GM21576 (cell line): ENCODE results near the gene CEACAM16.

Experiments
- ATAC-seq: cut with Tn5 transposase; IDR thresholded peaks from one replicate; pipeline ENCODE4 v1.9.1; 2021; ENCODE audit warnings: mild to moderate bottlenecking, moderate library complexity; ENCODE audit not compliant: unreplicated experiment

The CEACAM16 gene

DNA sequence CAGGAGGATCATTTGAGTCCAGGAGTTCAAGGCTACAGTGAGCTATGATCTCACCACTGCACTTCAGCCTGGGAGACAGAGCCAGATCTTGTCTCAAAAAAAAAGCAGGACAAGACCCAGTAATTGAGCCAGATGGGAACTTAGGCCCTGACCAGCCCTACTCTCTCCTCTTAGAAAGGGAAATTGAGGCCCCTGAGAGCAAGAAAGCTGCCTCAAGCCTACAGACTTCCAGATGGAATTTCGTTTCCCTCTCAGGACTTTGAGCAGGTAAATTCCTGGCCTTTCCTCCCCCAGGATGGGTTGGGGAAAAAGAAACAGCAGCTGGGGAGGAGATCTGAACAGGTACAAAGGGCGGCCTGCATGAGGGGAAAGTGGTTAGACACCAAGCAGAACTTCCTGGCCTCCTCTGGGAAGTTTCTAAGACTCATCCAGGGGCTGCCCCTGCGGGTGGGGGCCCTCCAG is 46.0 kb downstream of the CEACAM16 start:
- ATAC-seq: no peak

DNA sequence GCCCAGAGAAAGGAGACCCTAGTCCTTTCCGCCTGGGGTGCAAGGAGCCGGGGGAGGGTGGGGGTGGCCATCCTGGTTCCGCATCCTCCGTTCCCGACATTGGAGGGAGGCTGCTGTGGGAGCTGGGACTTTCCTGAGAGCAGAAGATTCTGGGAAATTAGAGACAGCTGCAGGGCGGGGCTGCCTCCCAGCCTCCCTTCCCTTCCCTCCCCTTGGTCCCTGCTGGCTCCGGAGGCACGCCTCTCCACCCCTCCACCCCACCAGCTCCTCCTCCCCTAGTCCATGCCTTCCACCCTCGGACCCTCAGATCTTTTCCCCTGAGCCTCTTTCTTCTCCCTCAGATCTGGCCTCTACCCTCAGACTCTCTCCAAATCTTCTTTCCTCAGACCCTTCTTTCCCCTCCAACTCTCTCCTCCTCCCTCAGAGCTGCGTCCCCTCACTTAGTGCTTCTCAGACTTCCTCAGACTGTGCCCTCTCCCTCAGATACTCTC is 46.4 kb downstream of the CEACAM16 start:
- ATAC-seq: no peak

DNA sequence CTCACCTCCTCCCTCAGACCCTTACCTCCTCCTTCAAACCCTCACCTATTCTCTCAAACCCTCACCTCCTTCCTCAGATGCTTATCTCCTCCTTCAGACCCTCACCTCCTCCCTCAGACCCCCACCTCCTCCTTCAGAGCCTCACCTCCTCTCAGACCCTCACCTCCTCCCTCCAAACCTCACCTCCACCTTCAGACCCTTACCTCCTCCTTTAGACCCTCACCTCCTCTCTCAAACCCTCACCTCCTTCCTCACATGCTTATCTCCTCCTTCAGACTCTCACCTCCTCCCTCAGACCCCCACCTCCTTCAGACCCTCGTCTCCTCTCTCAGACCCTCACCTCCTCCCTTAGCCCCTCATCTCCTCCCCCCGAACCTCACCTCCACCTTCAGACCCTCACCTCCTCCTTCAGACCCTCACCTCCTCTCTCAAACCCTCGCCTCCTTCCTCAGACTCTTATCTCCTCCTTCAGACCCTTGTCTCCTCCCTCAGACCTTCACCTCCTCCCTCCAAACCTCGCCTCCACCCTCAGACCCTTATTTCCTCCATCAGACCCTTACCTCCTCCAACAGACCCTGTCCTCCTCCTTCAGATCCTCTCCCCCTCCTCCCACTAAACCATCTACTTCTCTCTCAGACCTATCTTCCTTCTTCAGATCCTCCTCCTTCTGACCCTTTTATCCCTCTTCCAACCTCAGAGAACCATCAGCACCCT is 47.1 kb downstream of the CEACAM16 start:
- ATAC-seq: no peak

DNA sequence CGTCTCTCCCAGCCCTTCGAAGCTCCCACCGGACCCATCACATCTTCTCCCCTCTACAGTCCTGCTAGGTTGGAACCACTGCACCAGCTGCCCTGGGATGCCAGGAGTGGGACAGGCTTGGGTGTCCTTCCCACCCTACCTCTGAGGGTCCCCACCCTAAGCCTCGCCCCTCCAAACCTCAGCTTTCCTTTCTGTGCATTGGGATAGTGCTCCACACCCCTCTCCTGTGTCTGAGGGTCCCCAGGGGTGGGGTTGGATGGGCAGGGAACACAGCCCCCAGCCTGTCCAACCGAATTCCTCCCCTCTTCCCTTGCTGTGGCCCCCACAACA is 47.6 kb downstream of the CEACAM16 start:
- no peak for ATAC-seq

DNA sequence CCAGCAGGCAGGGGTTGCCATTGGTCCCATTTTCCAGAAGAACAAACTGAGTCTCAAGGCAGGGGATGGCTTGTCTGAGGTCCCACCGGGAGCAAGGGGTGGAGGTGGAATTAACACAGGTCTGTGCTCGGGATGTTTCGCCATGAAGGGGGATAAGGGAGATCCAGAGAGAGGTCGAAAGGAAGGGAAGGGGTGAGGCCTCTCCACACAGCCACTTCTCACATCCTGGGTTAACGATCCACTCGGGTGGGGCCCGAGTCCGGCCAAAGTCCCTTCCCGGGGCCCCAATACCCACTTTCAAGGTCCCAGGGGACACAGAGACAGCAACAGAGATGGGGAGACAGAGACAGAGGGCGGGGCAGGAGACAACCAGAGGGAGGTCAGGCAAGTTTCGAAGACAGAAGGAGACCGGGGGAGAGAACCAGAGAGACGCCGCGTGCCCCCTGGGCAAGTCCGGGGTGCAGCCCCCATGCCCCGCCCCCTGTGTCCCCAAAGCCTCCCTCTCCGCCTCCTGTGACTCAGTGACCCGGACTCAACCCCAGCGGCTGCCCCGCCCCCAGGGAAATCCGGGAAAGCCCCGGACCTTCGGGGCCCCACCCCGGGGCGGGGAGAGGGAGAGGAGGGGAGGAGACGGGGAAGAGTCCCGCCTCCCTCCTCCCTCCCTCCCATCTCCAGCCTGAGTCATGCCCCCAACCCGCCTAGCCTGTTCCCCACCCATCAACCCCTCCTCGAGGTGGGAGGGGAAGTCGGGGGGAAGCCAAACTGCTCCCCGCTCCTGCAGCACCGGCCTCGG is 48.2 kb downstream of the CEACAM16 start:
- no peak for ATAC-seq

DNA sequence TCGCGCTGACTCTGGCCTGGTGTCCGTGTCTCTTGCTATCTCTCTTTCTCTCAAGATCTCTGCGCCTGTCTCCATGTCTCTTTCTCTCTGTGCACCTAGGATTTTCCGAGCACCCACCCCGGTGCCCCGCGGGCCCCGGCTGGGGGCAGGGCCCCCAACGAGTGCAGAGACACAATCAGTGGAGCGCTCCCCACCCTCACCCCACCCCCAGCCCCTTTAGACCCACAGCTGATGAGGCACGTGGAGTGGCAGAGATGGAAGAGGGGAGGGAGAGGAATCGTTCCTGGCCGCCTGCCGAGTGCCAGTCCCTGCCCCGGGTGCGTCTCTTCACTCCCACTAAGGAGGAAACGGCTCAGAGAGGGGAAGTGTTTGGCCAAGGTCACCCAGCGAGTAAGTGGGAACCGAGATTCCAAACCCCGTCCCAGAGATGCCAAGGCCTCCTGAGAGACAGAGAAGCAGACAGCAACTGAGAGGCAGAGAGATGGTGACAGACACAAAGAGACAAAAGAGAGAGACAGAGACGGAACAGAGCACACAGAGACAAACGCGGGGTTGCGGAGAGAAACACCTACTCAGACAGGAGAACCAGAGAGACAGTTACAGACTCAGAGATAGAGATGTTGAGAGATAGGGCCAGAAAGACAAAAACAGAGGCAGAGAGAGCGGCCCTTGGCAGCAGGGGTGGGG is 48.9 kb downstream of the CEACAM16 start:
- ATAC-seq: peak; percentile 7

DNA sequence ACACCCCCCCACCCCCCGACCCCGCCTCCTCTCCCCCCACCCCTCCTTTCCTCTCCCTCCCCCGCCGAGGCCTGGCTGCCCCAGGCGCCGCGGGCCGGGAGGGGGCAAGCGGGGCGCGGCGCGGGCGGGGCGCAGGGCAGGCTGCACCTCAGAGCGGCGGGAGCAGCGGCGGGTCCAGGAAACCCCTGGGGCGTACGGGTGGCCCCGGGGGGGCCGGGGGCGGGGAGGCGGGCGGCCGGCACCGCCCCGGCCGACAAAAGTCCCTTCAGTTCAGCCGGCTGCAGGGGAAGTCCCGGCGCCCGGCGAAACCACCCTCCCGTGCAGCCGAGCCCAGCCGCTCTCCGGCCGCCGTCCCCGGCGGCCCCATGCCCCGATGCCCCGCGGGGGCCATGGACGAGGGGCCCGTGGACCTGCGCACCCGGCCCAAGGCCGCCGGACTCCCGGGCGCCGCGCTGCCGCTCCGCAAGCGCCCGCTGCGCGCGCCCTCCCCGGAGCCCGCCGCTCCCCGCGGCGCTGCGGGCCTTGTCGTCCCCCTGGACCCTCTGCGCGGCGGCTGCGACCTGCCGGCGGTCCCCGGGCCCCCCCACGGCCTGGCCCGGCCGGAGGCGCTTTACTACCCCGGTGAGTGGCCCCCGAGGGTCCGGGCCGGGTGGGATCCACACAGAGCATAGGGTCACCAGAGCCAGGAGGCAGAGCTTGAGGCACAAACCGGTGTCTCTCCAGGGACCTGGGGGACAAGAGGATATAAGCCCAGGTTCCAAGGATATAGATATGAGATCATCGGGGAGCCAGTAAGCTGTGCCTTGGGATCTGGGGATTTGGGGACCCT is 49.7 kb downstream of the CEACAM16 start, which contains the start of gene BCL3:
TSS of gene BCL3 (plus strand) at position 283 of the 829 bp plus-strand sequence. CDS start at position 366, 83 bp downstream.
- ATAC-seq: peak; percentile 22

DNA sequence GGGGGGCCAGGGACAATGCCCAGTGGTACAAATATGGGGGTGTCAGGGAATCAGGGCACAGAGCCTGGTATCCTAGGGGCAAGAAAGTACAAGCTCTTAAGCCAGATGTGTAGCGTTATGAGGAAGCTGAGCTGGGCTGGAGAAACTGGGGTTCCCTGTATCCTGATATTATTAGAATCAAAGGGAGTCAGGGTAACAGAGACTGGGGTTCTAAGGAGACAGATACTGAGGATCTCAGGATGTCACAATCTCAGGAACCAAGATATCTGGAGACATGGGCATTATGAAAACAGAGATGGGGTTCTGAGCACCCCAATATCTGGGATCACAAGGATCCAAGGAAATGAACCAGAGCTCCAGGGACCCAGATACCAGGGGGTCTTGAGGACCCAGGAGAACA is 50.3 kb downstream of the CEACAM16 start:
- ATAC-seq: no peak

DNA sequence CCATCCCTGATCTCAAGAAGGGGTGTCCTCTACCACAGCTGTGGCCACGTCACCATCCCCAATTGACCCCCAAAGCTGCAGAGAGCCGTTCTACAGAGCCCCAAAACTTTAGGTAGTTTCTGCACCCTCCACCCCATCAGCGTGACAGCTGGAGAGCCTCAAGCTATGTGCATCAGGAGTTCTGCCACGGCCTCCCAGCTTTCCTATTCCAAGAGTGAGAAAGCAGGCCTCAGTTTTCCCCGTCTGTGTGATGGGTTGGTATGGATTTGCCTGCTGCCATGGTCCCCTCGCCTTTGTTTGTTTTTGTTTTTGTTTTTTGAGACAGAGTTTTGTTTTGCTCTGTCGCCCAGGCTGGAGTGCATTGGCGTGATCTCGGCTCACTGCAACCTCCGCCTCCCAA is 51.0 kb downstream of the CEACAM16 start:
- no peak for ATAC-seq

DNA sequence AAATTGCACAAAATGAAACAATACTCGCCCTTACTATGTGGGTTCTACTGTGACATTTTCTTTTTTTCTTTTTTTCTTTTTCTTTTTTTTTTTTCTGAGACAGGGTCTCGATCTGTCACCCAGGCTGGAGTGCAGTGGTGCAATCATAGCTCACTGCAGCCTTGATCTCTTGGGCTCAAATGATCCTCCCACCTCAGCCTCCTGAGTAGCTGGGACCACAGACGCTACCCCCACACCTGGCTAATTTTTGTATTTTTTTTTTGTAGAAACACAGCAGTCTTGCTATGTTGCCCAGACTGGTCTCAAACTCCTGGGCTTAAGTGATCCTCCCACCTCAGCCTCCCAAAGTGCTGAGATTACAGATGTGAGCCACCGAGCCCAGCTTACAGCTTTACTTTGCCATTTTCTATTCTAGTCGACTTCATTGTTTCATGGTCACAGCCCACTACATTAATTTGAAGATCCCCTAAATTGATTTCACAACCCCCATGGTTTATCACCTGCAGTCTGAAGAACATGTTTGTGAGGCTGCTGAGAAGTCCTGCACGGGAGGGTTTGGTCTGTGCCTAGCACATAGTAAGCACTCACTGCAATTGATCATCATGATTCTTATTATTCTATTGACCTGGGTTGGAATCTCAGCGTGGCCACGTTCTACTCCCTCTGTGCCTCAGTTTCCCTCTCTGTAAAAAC is 53.3 kb downstream of the CEACAM16 start:
- no peak for ATAC-seq

DNA sequence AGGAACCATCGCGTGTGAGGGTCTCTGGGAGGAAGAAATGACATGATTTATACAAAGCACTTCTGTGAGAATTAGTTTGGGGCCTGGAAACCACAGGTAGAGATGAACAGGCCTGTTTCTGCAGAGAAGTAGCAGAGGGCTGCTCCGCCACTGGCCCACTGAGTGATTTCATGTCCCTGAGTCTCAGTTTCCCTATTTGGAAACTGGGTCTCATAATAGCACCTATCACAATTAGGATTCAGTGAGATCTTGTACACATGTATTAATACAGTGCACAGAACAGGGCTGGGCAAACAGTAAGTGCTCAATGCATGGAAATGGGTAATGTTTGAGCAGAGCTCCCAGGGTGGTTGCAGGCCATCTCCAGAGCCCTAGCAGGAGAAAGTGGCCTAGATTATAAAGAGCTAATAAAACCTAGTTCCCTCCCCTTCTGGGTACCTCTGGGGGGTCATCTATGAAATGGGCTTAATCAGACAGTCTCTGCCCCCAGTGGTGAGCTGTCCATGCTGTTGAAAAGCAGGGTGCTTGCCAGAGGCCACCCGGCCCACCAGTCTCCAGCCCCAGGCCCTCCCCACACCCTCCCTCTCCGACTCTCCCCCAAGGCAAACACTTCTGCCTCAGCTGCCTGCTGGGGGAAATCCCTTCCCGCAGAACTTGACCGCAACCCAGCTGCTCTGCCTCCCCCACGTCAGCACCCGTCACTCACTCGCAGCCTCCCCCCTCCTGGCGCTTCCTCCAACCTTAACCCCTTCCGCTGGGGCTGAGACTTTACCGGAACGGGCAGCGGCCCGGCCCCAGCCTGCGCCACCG is 54.1 kb downstream of the CEACAM16 start:
- peak; percentile 64 for ATAC-seq

DNA sequence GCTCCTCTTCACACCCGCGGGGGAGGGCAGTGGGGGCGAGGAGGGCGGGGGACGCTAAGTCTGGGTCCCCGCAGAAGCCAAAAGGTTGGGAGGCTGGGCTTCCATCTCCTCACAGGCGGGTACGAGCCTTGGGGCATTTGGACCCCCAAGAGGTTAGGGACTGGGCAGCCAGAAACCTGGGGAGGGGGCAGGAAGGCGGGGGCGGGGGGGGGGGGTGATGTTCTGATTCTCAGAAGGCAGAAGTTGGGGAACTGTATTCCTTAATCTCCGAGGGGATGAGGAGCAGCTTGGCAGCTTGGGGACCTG is 54.6 kb downstream of the CEACAM16 start:
- ATAC-seq: no peak

DNA sequence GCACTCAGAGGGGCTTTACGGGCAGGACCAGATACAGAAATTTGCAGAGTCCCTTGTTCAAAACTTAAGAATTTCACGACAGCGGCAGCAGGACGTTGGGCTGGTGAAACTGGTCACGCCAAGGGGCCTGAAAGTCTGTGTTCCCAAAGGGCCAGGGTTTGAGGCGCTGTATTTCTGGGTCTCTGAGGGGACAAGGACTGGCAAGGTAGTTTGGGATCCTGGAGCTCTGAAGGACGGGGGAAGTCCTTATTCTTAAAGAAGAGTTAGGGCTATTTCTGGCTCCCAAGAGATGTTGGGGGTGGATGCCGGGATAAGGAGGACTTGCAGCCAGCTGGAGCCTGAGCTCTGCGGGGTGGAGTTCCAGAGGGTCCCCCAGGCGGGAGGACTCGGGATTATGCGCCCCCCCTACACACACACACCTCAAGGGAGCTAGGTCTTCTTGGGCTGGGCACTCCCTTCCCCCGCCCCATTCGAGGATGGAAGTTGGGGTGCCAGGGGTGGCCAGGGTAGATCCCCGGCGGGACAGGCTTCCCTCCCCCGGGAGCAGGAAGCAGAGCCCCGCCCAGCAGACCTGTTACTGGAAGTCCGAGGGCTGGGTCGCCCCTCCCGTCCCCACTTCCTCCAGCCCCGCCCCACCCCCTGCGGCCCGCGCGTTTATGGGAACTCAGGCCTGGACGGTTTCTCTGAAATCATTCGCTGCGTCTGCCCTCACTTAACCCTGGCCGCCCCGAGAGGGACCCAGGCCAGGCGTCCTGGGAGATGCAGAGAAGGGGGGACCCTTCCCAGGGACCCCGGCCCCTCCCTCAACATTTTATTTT is 55.2 kb downstream of the CEACAM16 start:
- peak; percentile 29 for ATAC-seq

DNA sequence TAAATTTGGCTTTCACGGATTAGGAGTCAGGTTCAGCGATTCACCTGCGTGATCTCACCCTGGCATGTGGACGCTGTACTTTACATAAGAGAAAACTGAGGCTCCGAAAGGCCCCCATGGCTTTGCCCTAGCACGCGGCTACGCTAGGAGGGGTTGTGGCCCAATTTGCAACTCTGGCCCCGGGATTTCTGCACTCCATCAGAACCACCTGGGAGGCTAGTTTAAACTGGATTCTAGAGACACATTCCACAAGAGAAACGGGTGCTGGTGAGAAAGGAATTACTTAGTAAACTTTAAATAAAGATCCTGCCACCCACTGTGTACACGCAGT is 55.8 kb downstream of the CEACAM16 start:
- ATAC-seq: no peak

DNA sequence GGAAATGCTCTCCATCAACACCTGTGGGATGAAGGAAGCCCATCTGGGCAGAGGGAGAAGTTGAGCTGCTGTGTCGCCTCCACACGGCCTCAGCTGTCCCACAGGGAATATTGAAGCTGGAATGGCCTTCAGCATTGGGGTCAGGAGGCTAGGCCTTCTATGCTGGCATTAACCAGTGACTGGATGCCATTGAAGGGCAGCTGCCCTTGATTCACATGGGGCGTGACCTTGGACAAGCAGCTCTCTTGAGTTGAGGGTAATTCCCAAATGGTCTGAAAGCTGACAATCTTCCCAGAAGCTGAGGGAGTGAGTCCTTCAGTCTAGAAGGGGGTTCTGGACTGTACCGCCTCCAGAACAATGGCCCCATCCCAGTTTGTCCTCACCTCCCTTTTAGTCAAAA is 56.3 kb downstream of the CEACAM16 start:
- ATAC-seq: no peak

DNA sequence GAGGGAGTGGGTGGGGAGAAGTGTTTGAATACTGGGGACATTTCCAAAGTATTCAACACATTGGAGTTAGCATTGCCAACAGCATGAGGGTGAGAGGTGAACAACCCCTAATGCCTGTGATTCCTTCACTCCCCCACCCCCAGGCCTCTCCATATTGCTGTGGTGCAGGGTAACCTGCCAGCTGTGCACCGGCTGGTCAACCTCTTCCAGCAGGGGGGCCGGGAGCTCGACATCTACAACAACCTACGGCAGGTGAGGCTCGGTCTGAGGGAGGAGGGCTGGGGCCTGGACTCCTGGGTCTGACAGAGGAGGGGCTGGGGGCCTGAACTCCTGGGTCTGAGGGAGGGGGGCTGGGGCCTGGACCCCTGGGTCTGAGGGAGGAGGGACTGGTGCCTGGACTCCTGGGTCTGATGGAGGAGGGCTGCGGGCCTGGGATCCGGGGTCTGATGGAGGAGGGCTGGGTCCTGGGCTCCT is 57.2 kb downstream of the CEACAM16 start:
- ATAC-seq: no peak

DNA sequence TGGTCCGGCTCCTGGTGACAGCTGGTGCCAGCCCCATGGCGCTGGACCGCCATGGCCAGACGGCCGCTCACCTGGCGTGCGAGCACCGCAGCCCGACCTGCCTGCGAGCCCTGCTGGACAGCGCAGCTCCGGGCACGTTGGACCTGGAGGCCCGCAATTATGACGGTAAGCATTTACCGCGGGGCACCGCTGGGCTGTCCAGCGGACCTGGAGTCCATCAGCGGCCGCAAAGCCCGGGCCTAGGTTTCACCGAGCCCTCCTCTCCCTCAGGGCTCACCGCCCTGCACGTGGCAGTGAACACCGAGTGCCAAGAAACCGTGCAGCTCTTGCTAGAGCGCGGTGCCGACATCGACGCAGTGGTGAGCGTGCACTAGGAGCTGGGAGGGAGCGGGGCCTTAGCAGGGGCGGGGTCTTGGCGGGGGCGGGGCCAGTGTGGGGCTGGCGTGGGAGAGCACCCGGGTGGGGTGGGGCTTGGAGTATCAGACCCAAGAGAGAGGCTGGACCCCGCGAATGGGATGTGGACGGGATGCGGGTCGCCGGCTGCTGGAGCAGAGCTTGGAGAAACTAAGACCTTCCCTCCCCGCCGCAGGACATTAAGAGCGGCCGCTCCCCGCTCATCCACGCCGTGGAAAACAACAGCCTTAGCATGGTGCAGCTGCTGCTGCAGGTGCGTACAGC is 58.2 kb downstream of the CEACAM16 start:
- no peak for ATAC-seq
